Hepatocyte (in vitro differentiated cells): ENCODE results near the gene CD82. TPM values are rescaled to one million over a fixed set of nuclear protein-coding genes. Genes with fewer than 3 reads are reported as not detected.

Source experiments
- DNase-seq: peaks from one replicate; pipeline ENCODE4 v3.0.0-alpha.2; 2016; ENCODE audit warnings: low spot score
- H2AFZ ChIP-seq: fragments of 200-600 bp; sonication (generic); 2 replicates; pipeline ENCODE4 v1.6.0; 2016; ENCODE audit warnings: antibody characterized with exemption, mild to moderate bottlenecking
- H3K27ac ChIP-seq: fragments of 200-600 bp; sonication (generic); 2 replicates; pipeline ENCODE4 v1.5.1; 2016; ENCODE audit warnings: mild to moderate bottlenecking
- H3K27me3 ChIP-seq: fragments of 200-600 bp; sonication (generic); 2 replicates; pipeline ENCODE4 v1.6.1; 2016
- H3K36me3 ChIP-seq: fragments of 200-600 bp; sonication (generic); replicated peaks from 2 replicates; pipeline ENCODE4 v1.5.1; 2016; ENCODE audit warnings: low read depth; ENCODE audit not compliant: insufficient read depth
- H3K4me1 ChIP-seq: fragments of 200-600 bp; sonication (generic); 2 replicates; pipeline ENCODE4 v1.5.1; 2016; ENCODE audit warnings: mild to moderate bottlenecking, moderate library complexity; ENCODE audit not compliant: insufficient read depth
- H3K4me2 ChIP-seq: fragments of 200-600 bp; sonication (generic); 2 replicates; pipeline ENCODE4 v1.6.0; 2016
- H3K4me3 ChIP-seq: fragments of 200-600 bp; sonication (generic); 2 replicates; pipeline ENCODE4 v1.5.1; 2016; ENCODE audit warnings: mild to moderate bottlenecking
- H3K79me2 ChIP-seq: fragments of 200-600 bp; sonication (generic); 2 replicates; pipeline ENCODE4 v1.6.0; 2017; ENCODE audit warnings: mild to moderate bottlenecking
- H3K9me2 ChIP-seq: fragments of 200-600 bp; sonication (generic); replicated peaks from 2 replicates; pipeline ENCODE4 v1.6.0; 2017; ENCODE audit warnings: mild to moderate bottlenecking; ENCODE audit not compliant: insufficient read depth
- H3K9me3 ChIP-seq: fragments of 200-600 bp; sonication (generic); 2 replicates; pipeline ENCODE4 v1.5.1; 2016; ENCODE audit warnings: low read depth, mild to moderate bottlenecking
- H4K20me1 ChIP-seq: fragments of 200-600 bp; sonication (generic); 2 replicates; pipeline ENCODE4 v1.6.0; 2016; ENCODE audit warnings: mild to moderate bottlenecking; ENCODE audit not compliant: insufficient read depth, poor library complexity, severe bottlenecking
- EZH2 ChIP-seq: fragments of 200-600 bp; sonication (generic); IDR thresholded peaks from 2 replicates; pipeline ENCODE4 v1.6.1; 2016; ENCODE audit warnings: antibody characterized with exemption, mild to moderate bottlenecking, borderline replicate concordance
- EZH2phosphoT487 ChIP-seq: fragments of 200-600 bp; sonication (generic); IDR thresholded peaks from one replicate; pipeline ENCODE4 v1.6.1; 2018; ENCODE audit warnings: antibody characterized with exemption, mild to moderate bottlenecking, low read depth, moderate library complexity; ENCODE audit not compliant: unreplicated experiment, severe bottlenecking
- WGBS: methylation state at CpG from one replicate; pipeline ENCODE4 v1.1.6; 2016; ENCODE audit warnings: low lambda C conversion rate; ENCODE audit errors: missing lambda C conversion rate; 5-methylcytosine and 5-hydroxymethylcytosine counted together
- polyA plus RNA-seq: library from polyadenylated mRNA; unstranded; fragments of >200 nt; fragmentation: Nextera tagmentation; extraction: Ambion mirVana; gene quantifications from 2 replicates; pipeline ENCODE4 v1.2.1, GENCODE V29; 2016
- total RNA-seq: library from RNA; depleted of rRNA; stranded (reverse); fragments of >200 nt; gene quantifications from 2 replicates; pipeline ENCODE4 v1.2.3, GENCODE V29; 2014
- TF ChIP-seq, protein P1 (sequence below): fragments of 200-600 bp; sonication (generic); IDR thresholded peaks from 2 replicates; pipeline ENCODE4 v1.5.1; 2016; ENCODE audit warnings: antibody characterized with exemption, mild to moderate bottlenecking; ENCODE audit not compliant: poor library complexity

CD82 gene
- total and polyA plus RNA-seq, 2 experiments from 2014 or later: 38.7 to 157 TPM

DNA sequence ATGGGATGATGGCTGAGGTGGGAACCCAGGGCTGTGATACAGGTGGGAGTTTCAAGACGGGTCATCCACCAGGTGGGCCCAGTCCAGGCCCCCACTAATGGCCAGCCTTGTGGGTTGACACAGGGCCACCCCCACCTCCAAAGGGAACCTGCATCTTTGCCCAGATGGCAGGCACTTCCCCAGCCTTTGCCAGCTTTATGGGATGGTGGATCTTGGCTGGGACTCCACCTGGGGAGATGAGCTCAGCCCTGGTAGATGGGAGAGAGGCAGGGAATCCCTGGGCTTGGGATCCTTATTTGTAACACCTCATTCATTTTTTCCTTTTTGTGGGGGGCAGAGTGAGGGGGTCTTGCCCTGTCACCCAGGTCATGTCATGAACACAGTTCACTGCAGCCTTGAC is 33.4 kb downstream of the CD82 start:
- 89% methylated on average over 1 of the region's 1 CpG for WGBS
- no peaks in the 10 kb centered on the region for H3K9me2 ChIP-seq
- H3K4me2 ChIP-seq: no peak overlapping the region
- no peaks in the 10 kb centered on the region for H4K20me1 ChIP-seq
- no peaks in the 10 kb centered on the region for H3K27me3 ChIP-seq
- no peak overlapping the region for H3K27ac ChIP-seq
- no peaks in the 10 kb centered on the region for H3K79me2 ChIP-seq
- H3K36me3 ChIP-seq: no peaks in the 10 kb centered on the region
- no peak overlapping the region for H2AFZ ChIP-seq
- peaks cover 23% of the 10 kb centered on the region for H3K4me1 ChIP-seq
- no peak for DNase-seq
- no peaks in the 10 kb centered on the region for H3K9me3 ChIP-seq
- TF ChIP-seq EZH2phosphoT487: no peak
- no peak overlapping the region for H3K4me3 ChIP-seq

DNA sequence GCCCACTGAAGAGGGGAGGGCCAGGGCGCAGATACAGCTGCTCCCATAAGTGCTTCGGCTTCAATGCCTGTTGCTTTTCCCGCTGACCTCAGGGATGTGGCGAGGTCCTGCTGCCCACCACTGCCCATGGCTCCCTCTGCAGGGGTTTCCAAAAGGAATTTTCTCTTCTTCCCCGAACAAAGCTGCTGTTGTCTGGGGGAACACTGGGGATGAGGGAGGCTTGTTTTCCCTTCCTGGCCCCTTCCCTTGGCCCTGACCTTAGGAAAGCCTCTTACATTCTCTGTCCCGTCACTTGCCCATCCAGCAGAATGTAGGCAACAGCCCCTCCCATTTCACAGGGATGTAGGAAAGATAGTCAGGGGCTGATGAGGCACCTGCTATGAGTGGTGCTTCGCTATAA is 34.8 kb downstream of the CD82 start:
- Histone ChIP-seq H3K27ac (no peak overlapping the region), H3K4me1 (peaks cover 23% of the 10 kb centered on the region)

DNA sequence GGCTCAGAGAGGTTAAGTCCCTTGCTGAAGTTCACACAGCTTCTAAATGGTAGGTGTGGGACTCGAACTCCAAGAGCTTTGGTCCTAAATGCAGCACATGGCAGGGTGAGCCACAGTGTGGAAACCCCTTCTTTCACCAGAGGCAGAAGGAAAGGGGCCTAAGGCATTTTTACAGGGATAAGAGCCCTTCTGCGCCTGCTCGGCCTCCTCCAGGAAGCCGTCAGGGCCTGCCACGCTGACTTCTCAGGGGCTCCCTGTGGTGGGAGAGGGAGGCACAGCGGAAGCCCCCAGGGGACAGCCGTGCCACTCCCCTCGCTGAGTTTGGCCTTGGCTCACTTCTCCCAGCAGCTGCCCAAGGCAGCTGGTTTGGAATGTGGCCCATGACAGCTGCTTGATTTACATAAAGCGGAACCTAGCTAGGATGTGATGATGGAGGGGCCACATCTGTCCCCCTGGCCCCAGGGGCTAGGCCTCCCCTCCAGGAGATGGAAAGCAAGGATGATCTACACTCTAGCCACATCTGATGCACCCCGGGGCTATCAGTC is 35.4 kb downstream of the CD82 start:
- Histone ChIP-seq H3K9me3 (no peaks in the 10 kb centered on the region), H4K20me1 (no peaks in the 10 kb centered on the region), H3K4me1 (peaks cover 16% of the 10 kb centered on the region), H3K79me2 (no peaks in the 10 kb centered on the region), H3K27ac (no peak overlapping the region), H3K36me3 (no peaks in the 10 kb centered on the region), H3K9me2 (no peaks in the 10 kb centered on the region), H3K4me3 (no peak overlapping the region), H3K4me2 (no peak overlapping the region), H2AFZ (no peak overlapping the region), H3K27me3 (no peaks in the 10 kb centered on the region)
- DNase-seq: no peak
- TF ChIP-seq EZH2phosphoT487: no peak
- no peak for TF ChIP-seq EZH2
- TF ChIP-seq, protein P1, sequence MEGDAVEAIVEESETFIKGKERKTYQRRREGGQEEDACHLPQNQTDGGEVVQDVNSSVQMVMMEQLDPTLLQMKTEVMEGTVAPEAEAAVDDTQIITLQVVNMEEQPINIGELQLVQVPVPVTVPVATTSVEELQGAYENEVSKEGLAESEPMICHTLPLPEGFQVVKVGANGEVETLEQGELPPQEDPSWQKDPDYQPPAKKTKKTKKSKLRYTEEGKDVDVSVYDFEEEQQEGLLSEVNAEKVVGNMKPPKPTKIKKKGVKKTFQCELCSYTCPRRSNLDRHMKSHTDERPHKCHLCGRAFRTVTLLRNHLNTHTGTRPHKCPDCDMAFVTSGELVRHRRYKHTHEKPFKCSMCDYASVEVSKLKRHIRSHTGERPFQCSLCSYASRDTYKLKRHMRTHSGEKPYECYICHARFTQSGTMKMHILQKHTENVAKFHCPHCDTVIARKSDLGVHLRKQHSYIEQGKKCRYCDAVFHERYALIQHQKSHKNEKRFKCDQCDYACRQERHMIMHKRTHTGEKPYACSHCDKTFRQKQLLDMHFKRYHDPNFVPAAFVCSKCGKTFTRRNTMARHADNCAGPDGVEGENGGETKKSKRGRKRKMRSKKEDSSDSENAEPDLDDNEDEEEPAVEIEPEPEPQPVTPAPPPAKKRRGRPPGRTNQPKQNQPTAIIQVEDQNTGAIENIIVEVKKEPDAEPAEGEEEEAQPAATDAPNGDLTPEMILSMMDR: no peak
- WGBS: 76% methylated on average over 10 of the region's 10 CpGs

More for the DNA sequence above, 34.8 kb downstream of the CD82 start:
- 94% methylated on average over 7 of the region's 7 CpGs for WGBS
- Histone ChIP-seq H3K36me3 (no peaks in the 10 kb centered on the region), H4K20me1 (no peaks in the 10 kb centered on the region), H3K9me3 (no peaks in the 10 kb centered on the region), H3K79me2 (no peaks in the 10 kb centered on the region), H2AFZ (no peak overlapping the region), H3K4me3 (no peak overlapping the region), H3K9me2 (no peaks in the 10 kb centered on the region), H3K27me3 (no peaks in the 10 kb centered on the region), H3K4me2 (no peak overlapping the region)
- DNase-seq: no peak
- TF ChIP-seq EZH2phosphoT487 (no peak), EZH2 (no peak)
- TF ChIP-seq, protein P1: no peak

DNA sequence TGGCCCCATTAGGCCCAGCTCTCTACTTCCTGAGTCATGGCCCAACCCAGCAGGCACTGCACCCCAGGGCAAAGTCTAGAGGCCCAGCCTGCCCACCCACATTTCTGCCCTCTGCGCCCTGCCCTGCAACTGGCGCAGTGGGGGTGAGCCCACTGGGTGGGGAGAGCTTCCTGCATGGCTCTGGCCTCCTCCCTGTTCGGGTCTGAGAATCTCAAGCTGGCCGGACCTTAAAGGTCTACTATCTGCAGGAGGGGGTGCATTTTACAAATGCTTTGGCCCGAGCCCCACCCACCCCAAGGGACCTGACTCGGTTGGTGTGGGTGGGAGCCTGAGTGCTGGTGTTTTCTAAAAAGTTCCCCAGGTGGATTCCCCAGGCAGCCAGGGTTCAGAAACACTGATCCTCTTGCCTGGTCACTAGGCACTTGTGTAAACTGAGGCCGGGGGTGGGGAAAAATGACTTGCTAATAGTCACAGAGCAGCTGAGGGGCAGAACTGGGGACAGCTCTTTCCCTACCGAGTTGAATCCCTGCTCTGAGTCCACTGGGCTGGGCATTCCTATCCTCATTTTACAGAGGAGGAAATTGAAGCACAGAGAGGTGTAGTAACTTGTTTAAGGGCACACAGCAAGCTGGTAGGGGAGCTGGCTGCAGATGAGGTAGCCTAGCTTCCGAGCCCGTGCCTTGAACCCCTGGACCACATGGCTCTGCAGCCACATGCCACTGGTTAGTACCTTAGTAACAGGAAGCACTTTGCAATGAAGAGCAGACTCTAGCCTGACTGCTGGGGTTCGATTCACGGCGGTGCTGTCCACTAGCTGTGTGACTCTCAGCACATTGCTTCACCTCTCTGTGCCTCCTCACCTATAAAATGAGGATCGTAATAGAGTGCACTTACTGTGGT is 36.3 kb downstream of the CD82 start:
- no peaks in the 10 kb centered on the region for H4K20me1 ChIP-seq
- no peak overlapping the region for H3K27ac ChIP-seq
- TF ChIP-seq EZH2phosphoT487 (no peak), EZH2 (no peak)
- TF ChIP-seq, protein P1: no peak
- no peaks in the 10 kb centered on the region for H3K9me2 ChIP-seq
- H2AFZ ChIP-seq: no peak overlapping the region
- WGBS: 87% methylated on average over 13 of the region's 14 CpGs
- H3K27me3 ChIP-seq: no peaks in the 10 kb centered on the region
- no peaks in the 10 kb centered on the region for H3K9me3 ChIP-seq
- H3K4me2 ChIP-seq: no peak overlapping the region
- DNase-seq: peak; percentile 32
- no peaks in the 10 kb centered on the region for H3K36me3 ChIP-seq
- H3K4me3 ChIP-seq: no peak overlapping the region
- H3K79me2 ChIP-seq: no peaks in the 10 kb centered on the region
- H3K4me1 ChIP-seq: peaks cover 11% of the 10 kb centered on the region
